Panc1 (cell line): ENCODE data around the gene WNK4.

Experiments
- CTCF ChIP-seq: fragments of 450-650 bp; IDR thresholded peaks from 2 replicates; pipeline ENCODE4 v1.5.1; 2017; ENCODE audit warnings: mild to moderate bottlenecking
- REST ChIP-seq, 2 experiments: IDR thresholded peaks; 2 replicates each; pipeline ENCODE4 v1.6.1; 2011 to 2012; ENCODE audit warnings: low read depth in 2 of 2, control low read depth in 1 of 2, low read length in 1 of 2, mild to moderate bottlenecking in 1 of 2, moderate library complexity in 1 of 2; ENCODE audit not compliant: insufficient read depth in 1 of 2
- TCF7L2 ChIP-seq: IDR thresholded peaks from 2 replicates; pipeline ENCODE4 v1.6.1; 2011; ENCODE audit warnings: mild to moderate bottlenecking, low read depth, low read length, inconsistent platforms

GRCh38 chr17:42782166-42783061, 2.0 kb downstream of the WNK4 start:
- TF ChIP-seq CTCF (no peak), TCF7L2 (no peak), REST (IDR thresholded peaks at IDR 0.05; ENCODE audit: insufficient read depth in 1 of 2, low read depth in 2 of 2, low read length in 1 of 2) (no peak)
